GM12878 (cell line): ENCODE data around the gene CUEDC1. TPM values are rescaled to one million over a fixed set of nuclear protein-coding genes. Genes with fewer than 3 reads are reported as not detected.

Experiments
- ETV6 ChIP-seq, 2 experiments: fragments of 450-650 bp in 1 of 2; IDR thresholded peaks in 1 of 2; conservative IDR thresholded peaks in 1 of 2; 2 replicates each; pipeline ENCODE4 v1.6.1; 2014; ENCODE audit warnings: antibody characterized with exemption in 1 of 2, borderline replicate concordance in 1 of 2, low read depth in 1 of 2, mild to moderate bottlenecking in 1 of 2, moderate library complexity in 1 of 2
- SUPT20H ChIP-seq: IDR thresholded peaks from 2 replicates; pipeline ENCODE4 v1.6.1; 2011; ENCODE audit warnings: low read depth, mild to moderate bottlenecking, low read length, moderate library complexity, borderline replicate concordance; ENCODE audit not compliant: control insufficient read depth
- ZBED1 ChIP-seq: IDR thresholded peaks from 2 replicates; pipeline ENCODE4 v1.6.1; 2016; ENCODE audit warnings: borderline replicate concordance
- polyA plus RNA-seq, 11 experiments: library from polyadenylated mRNA; depleted of rRNA in 4 of 11; unstranded in 6 of 11; stranded (reverse) in 5 of 11; fragments of >200 nt; fragmentation: Nextera tagmentation in 4 of 11; fragmentation: Illumina TruSeq in 1 of 11; extraction: Ambion mirVana in 4 of 11; extraction: Trizol in 1 of 11; gene quantifications; 1 replicate in 1 of 11; 2 replicates in 10 of 11; pipeline versions ENCODE4 v1.2.1 to v1.2.3, GENCODE V29; 2011 to 2016; ENCODE audit warnings: inconsistent platforms in 2 of 11, missing spikeins in 2 of 11, low read depth in 1 of 11
- total RNA-seq, 4 experiments: library from RNA; depleted of rRNA in 3 of 4; stranded (reverse); fragments of >200 nt in 3 of 4; fragmentation: Illumina TruSeq in 1 of 4; extraction: Trizol in 1 of 4; gene quantifications; 2 replicates each; pipeline versions ENCODE4 v1.2.1 to v1.2.3, GENCODE V29; 2013 to 2021
- TF ChIP-seq, protein P1 (sequence below): fragments of 450-650 bp; IDR thresholded peaks from 2 replicates; pipeline ENCODE4 v1.6.1; 2017; ENCODE audit warnings: mild to moderate bottlenecking, moderate library complexity

The CUEDC1 gene
- total and polyA plus RNA-seq, 10 of the 15 experiments (the other 5 are each of a cell fraction or from before 2014, with no cell fraction given) = 0.24 to 7.4 (median 1.8) TPM

DNA sequence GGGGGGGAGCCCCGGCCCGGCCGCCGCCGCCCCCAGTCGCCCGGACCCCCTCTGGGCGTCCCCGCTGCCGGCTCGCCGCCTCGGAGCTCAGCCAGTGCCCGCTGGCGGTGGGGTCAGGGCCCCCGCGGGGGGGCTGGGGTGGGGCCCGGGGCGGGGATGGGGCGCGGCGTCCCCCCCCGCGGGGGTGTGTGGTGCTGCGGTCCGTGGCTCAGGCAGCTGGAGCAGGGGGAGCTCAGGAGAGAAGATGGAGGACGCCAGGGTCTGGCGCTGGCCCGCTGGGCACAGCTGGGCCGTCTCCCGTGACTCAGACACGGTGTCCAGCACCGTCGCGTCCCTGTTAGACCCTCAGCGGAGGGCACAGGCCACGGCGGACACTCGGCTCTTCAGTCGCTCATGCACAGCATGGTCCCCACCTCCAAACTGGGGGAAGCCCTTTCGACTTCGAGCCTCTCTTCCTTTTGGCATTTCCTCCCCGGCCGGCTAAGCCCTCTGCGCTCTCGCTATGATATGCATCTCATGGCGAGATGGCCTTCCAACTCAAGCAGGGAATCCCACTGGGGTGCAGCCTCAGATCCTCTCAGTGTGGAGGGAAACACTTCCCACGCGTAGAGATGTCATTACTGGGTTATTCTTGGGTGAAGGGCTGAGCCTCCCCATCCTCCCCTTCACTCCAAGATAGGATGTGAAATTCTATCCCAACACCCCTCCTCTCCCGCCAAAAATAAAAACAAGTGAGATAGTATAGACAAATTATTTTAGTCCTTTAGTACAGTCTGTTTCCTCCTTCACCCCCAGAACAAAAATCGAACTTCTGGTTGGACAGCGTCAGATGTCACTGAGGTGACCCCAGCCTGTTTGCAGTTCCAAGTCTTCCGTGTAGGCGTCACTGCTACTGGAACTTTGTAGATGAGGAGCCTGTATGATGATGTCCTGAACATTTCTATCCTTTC lies 33.4 kb upstream of the CUEDC1 start (continued):
- no peak for TF ChIP-seq SUPT20H
- TF ChIP-seq ETV6 (conservative IDR thresholded peaks at IDR 0.05 in 1 of 2, IDR thresholded peaks at IDR 0.05 in 1 of 2; ENCODE audit: borderline replicate concordance in 1 of 2, low read depth in 1 of 2) = no peak
- TF ChIP-seq, protein P1, sequence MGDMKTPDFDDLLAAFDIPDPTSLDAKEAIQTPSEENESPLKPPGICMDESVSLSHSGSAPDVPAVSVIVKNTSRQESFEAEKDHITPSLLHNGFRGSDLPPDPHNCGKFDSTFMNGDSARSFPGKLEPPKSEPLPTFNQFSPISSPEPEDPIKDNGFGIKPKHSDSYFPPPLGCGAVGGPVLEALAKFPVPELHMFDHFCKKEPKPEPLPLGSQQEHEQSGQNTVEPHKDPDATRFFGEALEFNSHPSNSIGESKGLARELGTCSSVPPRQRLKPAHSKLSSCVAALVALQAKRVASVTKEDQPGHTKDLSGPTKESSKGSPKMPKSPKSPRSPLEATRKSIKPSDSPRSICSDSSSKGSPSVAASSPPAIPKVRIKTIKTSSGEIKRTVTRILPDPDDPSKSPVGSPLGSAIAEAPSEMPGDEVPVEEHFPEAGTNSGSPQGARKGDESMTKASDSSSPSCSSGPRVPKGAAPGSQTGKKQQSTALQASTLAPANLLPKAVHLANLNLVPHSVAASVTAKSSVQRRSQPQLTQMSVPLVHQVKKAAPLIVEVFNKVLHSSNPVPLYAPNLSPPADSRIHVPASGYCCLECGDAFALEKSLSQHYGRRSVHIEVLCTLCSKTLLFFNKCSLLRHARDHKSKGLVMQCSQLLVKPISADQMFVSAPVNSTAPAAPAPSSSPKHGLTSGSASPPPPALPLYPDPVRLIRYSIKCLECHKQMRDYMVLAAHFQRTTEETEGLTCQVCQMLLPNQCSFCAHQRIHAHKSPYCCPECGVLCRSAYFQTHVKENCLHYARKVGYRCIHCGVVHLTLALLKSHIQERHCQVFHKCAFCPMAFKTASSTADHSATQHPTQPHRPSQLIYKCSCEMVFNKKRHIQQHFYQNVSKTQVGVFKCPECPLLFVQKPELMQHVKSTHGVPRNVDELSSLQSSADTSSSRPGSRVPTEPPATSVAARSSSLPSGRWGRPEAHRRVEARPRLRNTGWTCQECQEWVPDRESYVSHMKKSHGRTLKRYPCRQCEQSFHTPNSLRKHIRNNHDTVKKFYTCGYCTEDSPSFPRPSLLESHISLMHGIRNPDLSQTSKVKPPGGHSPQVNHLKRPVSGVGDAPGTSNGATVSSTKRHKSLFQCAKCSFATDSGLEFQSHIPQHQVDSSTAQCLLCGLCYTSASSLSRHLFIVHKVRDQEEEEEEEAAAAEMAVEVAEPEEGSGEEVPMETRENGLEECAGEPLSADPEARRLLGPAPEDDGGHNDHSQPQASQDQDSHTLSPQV = no peak
- TF ChIP-seq ZBED1 = peak; percentile 77; the same call in 1 of the 2 replicates
